Measurements from ENCODE around the gene MAB21L2. TPM values are rescaled to one million over a fixed set of nuclear protein-coding genes. Genes with fewer than 3 reads are reported as not detected.
"Not testable (repeated sequence)": the region's sequence is repeated elsewhere in the genome, so short reads cannot be mapped to it uniquely, and the experiment has no call there.

MAB21L2 gene
- total RNA-seq, 4 donors from 2014 or later: not detected

DNA sequence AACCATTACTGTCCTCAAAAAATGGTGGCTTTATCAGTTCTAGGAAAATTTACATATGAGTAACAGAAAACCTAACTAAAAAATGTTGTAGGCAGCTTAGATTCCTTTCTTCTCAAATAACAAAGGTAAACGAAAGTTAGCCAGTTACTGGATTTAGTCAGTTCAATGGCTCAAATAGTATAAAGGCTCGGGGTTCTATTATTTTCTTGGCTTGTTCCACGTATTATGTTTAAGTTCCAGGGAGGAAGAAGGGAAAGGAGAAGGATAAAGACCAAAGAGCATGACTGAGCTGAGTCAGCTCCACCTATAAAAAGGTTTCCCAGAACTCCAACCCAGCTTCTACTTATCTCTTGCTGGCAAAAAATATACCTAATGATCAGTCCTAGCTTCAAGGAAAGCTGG lies 41.0 kb upstream of the MAB21L2 start:
- no peaks in the 10 kb centered on the region for H3K27me3 ChIP-seq
- H3K27ac ChIP-seq: no peak overlapping the region
- DNase-seq (ENCODE audit: low spot score in 2 of 2): no peak
- no peaks in the 10 kb centered on the region for H3K36me3 ChIP-seq
- TF ChIP-seq POLR2AphosphoS5 (IDR thresholded peaks at IDR 0.05): no peak
- no peak for TF ChIP-seq POLR2A (IDR thresholded peaks at IDR 0.05)
- no peak for TF ChIP-seq EP300 (IDR thresholded peaks at IDR 0.05)
- TF ChIP-seq CTCF (IDR thresholded peaks at IDR 0.05): no peak
- no peaks in the 10 kb centered on the region for H3K9me3 ChIP-seq
- H3K4me3 ChIP-seq: no peak overlapping the region
- H3K4me1 ChIP-seq: no peaks in the 10 kb centered on the region
- 82% methylated on average over 3 of the region's 3 CpGs for WGBS

DNA sequence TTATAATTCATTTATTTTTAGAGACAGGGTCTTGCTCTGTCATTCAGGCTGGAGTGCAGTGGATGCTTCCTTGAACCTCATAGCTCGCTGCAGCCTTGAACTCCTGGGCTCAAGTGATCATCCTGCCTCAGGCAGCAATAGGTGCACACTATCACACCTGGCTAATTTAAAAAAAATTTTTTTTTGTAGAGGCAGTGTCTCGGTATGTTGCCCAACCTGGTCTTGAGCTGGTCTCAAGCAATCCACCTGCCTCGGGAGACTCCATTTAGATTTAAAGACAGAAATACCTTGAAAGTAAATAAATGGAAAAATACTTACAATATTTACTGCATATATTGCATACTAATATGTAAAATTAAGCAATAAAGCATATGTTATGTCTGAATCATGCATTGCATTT lies 40.3 kb upstream of the MAB21L2 start:
- H3K27me3 ChIP-seq: no peaks in the 10 kb centered on the region

DNA sequence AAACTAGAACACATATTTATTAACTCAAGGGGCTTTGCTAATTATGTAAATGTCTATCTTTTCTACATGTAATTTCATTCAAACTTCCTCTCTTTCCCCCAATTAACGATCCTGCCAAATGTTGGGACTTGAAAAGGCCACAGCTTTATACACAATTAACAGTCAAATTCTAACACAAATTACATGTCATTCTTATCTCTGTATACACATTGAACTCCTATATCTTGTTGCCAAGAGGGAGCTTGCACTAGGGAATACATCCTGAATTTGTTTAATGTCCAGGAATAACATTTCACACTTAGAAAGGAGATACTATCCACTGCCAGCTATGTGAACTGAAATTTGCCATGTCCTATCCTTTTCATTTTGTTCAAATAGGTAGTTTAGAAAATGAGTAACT lies 38.9 kb upstream of the MAB21L2 start:
- no peak for DNase-seq (ENCODE audit: low spot score in 2 of 2)
- TF ChIP-seq POLR2AphosphoS5 (IDR thresholded peaks at IDR 0.05) (no peak), POLR2A (IDR thresholded peaks at IDR 0.05) (no peak), EP300 (IDR thresholded peaks at IDR 0.05) (no peak), CTCF (IDR thresholded peaks at IDR 0.05) (no peak)
- Histone ChIP-seq H3K36me3 (no peaks in the 10 kb centered on the region), H3K27me3 (no peaks in the 10 kb centered on the region), H3K4me3 (no peak overlapping the region), H3K27ac (no peak overlapping the region), H3K9me3 (no peaks in the 10 kb centered on the region), H3K4me1 (no peaks in the 10 kb centered on the region)
- WGBS: 74% methylated on average over 1 of the region's 1 CpG

More for the DNA sequence above, 40.3 kb upstream of the MAB21L2 start:
- WGBS: 94% methylated on average over 3 of the region's 3 CpGs
- Histone ChIP-seq H3K4me3 (no peak overlapping the region), H3K9me3 (no peaks in the 10 kb centered on the region), H3K36me3 (no peaks in the 10 kb centered on the region), H3K4me1 (no peaks in the 10 kb centered on the region), H3K27ac (no peak overlapping the region)
- no peak for TF ChIP-seq POLR2AphosphoS5 (IDR thresholded peaks at IDR 0.05)
- TF ChIP-seq POLR2A (IDR thresholded peaks at IDR 0.05): no peak
- no peak for TF ChIP-seq EP300 (IDR thresholded peaks at IDR 0.05)
- DNase-seq (ENCODE audit: low spot score in 2 of 2): no peak

DNA sequence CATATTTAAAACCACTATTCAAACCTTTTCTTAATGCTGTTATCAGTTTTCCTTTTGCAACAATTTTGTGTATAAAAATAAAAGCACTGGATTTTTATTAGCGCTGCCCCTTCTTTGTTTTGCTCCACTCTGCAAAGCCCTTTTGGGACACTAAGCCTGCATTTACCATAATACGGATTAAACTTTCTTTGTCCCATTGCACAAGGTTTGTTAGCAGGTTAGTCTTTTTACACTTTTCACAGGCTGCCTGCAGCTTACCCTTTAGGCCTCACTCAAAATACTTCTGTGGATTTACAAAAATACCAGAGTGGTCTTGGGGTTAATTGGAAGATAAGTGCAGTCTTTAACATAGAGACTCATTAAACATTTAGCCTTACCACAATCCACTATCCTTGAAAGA lies 35.7 kb upstream of the MAB21L2 start:
- H3K4me1 ChIP-seq: no peaks in the 10 kb centered on the region
- H3K27ac ChIP-seq: no peak overlapping the region
- H3K4me3 ChIP-seq: no peak overlapping the region
- H3K36me3 ChIP-seq: no peaks in the 10 kb centered on the region
- H3K9me3 ChIP-seq: no peaks in the 10 kb centered on the region
- WGBS: 97% methylated on average over 2 of the region's 2 CpGs
- DNase-seq (ENCODE audit: low spot score in 2 of 2): no peak
- TF ChIP-seq CTCF (IDR thresholded peaks at IDR 0.05) (no peak), POLR2AphosphoS5 (IDR thresholded peaks at IDR 0.05) (no peak), EP300 (IDR thresholded peaks at IDR 0.05) (no peak), POLR2A (IDR thresholded peaks at IDR 0.05) (no peak)
- H3K27me3 ChIP-seq: no peaks in the 10 kb centered on the region

- H3K27ac ChIP-seq: no peak overlapping the region
- no peak for TF ChIP-seq POLR2AphosphoS5 (IDR thresholded peaks at IDR 0.05)
- no peak for TF ChIP-seq CTCF (IDR thresholded peaks at IDR 0.05)
- TF ChIP-seq EP300 (IDR thresholded peaks at IDR 0.05): no peak
- TF ChIP-seq POLR2A (IDR thresholded peaks at IDR 0.05): no peak
These were observed 34.7 kb upstream of the MAB21L2 start for GRCh38 chr4:150547154-150547838.

GRCh38 chr4:150557811-150558210 lies 24.1 kb upstream of the MAB21L2 start:
- H3K4me1 ChIP-seq; H3K36me3 ChIP-seq; H3K27ac ChIP-seq; H3K9me3 ChIP-seq; H3K27me3 ChIP-seq; H3K4me3 ChIP-seq; DNase-seq (ENCODE audit: low spot score in 2 of 2): not testable (repeated sequence)
- WGBS: 91% methylated on average over 3 of the region's 3 CpGs

More at GRCh38 chr4:150547154-150547838, 34.7 kb upstream of the MAB21L2 start:
- Histone ChIP-seq H3K9me3 (no peaks in the 10 kb centered on the region), H3K4me1 (no peaks in the 10 kb centered on the region), H3K4me3 (no peak overlapping the region), H3K27me3 (no peaks in the 10 kb centered on the region), H3K36me3 (no peaks in the 10 kb centered on the region)
- WGBS: 89% methylated on average over 4 of the region's 4 CpGs
- DNase-seq (ENCODE audit: low spot score in 2 of 2): no peak
